Naive thymus-derived CD4-positive, alpha-beta T cell (primary cell): ENCODE data around the gene NADK. TPM values are rescaled to one million over a fixed set of nuclear protein-coding genes. Genes with fewer than 3 reads are reported as not detected.

Source experiments
- ATAC-seq: fragments of 150-1000 bp; cut with Tn5 transposase; 2 replicates; pipeline ENCODE4 v1.10.0; 2021; ENCODE audit warnings: mild to moderate bottlenecking, moderate library complexity
- CTCF ChIA-PET: fragments of 350-600 bp; sonication (Branson Sonifier 250); formaldehyde crosslinking; loops from one replicate; lab custom pipeline; 2021; ENCODE audit warnings: antibody characterized with exemption; lab: Charles Lee
- POLR2A ChIA-PET: fragments of 350-600 bp; sonication (Branson Sonifier 250); formaldehyde crosslinking; loops from one replicate; lab custom pipeline; 2021; ENCODE audit warnings: antibody characterized with exemption, inconsistent platforms; lab: Charles Lee
- DNase-seq, 9 donors: peaks; one replicate each; pipeline versions ENCODE4 v3.0.0 to v3.0.0-alpha.2; 2020 to 2022; ENCODE audit warnings: mixed read lengths in 1 of 9
- H3K27ac ChIP-seq: one replicate; pipeline ENCODE4 v1.7.0; 2013; ENCODE audit warnings: mild to moderate bottlenecking, low read depth, low read length, moderate library complexity
- H3K27me3 ChIP-seq, 2 donors: one replicate each; pipeline ENCODE4 v1.7.0; 2013; ENCODE audit warnings: low read length in 2 of 2, mild to moderate bottlenecking in 2 of 2, moderate library complexity in 2 of 2; ENCODE audit not compliant: control insufficient read depth in 2 of 2, insufficient read depth in 2 of 2
- H3K36me3 ChIP-seq, 3 experiments: 1 replicate in 2 of 3; 2 replicates in 1 of 3; pipeline ENCODE4 v1.7.0; 2013; ENCODE audit warnings: low read length in 3 of 3, mild to moderate bottlenecking in 3 of 3, moderate library complexity in 1 of 3; ENCODE audit not compliant: insufficient read depth in 3 of 3, control insufficient read depth in 2 of 3
- H3K4me1 ChIP-seq, 2 donors: one replicate each; pipeline ENCODE4 v1.7.0; 2013; ENCODE audit warnings: low read length in 2 of 2, mild to moderate bottlenecking in 2 of 2, moderate library complexity in 1 of 2; ENCODE audit not compliant: control insufficient read depth in 2 of 2, insufficient read depth in 2 of 2
- H3K4me3 ChIP-seq: 2 replicates; pipeline ENCODE4 v1.7.0; 2013; ENCODE audit warnings: mild to moderate bottlenecking, low read length
- H3K9me3 ChIP-seq, 3 experiments: 1 replicate in 2 of 3; 2 replicates in 1 of 3; pipeline ENCODE4 v1.7.0; 2013; ENCODE audit warnings: low read length in 3 of 3; ENCODE audit not compliant: control insufficient read depth in 2 of 3
- H3K27ac Mint-ChIP-seq, 9 donors: one replicate each; pipeline ENCODE4 v1.8.0; 2020 to 2022; ENCODE audit warnings: mixed read lengths in 9 of 9, mild to moderate bottlenecking in 8 of 9, moderate library complexity in 5 of 9, inconsistent platforms in 2 of 9
- H3K27me3 Mint-ChIP-seq, 5 donors: one replicate each; pipeline ENCODE4 v1.8.0; 2021 to 2022; ENCODE audit warnings: mixed read lengths in 5 of 5, mild to moderate bottlenecking in 1 of 5
- H3K36me3 Mint-ChIP-seq, 5 donors: one replicate each; pipeline ENCODE4 v1.8.0; 2020 to 2022; ENCODE audit warnings: mixed read lengths in 5 of 5, mild to moderate bottlenecking in 3 of 5, inconsistent platforms in 1 of 5
- H3K4me1 Mint-ChIP-seq, 7 donors: one replicate each; pipeline ENCODE4 v1.8.0; 2020 to 2022; ENCODE audit warnings: mixed read lengths in 7 of 7, mild to moderate bottlenecking in 3 of 7, inconsistent platforms in 1 of 7
- H3K4me3 Mint-ChIP-seq, 10 donors: one replicate each; pipeline ENCODE4 v1.8.0; 2020 to 2022; ENCODE audit warnings: mild to moderate bottlenecking in 10 of 10, mixed read lengths in 10 of 10, moderate library complexity in 6 of 10, inconsistent platforms in 2 of 10
- H3K9me3 Mint-ChIP-seq, 11 donors: one replicate each; pipeline ENCODE4 v1.8.0; 2020 to 2022; ENCODE audit warnings: mixed read lengths in 11 of 11, mild to moderate bottlenecking in 4 of 11, inconsistent platforms in 1 of 11, moderate library complexity in 1 of 11
- intact Hi-C, 2 donors: fragments of 100-400 bp; cut with micrococcal nuclease; formaldehyde crosslinking; loops; one replicate each; pipeline ENCODE4 v1.15.1; 2023
- polyA plus RNA-seq, 2 donors: library from polyadenylated mRNA; unstranded; fragments of 300-500 nt; fragmentation: Illumina TruSeq; gene quantifications; one replicate each; pipeline ENCODE4 v1.2.3, GENCODE V29; 2021
- total RNA-seq, 6 experiments: library from RNA in 5 of 6; stranded (reverse) in 5 of 6; gene quantifications; 1 replicate in 5 of 6; 2 replicates in 1 of 6; pipeline ENCODE4 v1.2.3 and lab custom pipeline; 2021 to 2026

NADK gene
- total and polyA plus RNA-seq, 7 experiments from 2014 or later: 14.7 to 115 (median 49.4) TPM

GRCh38 chr1:1782399-1783221, 4.3 kb upstream of the NADK start:
- peaks cover 46 to 47% of the 10 kb centered on the region in 2 donors for H3K4me1 ChIP-seq
- ATAC-seq (peak; percentile 3), DNase-seq (peak in 2 of 9 donors; percentile 23 to 25)
- POLR2A ChIA-PET: no interaction called here
- Mint-ChIP-seq H3K4me3 (peak overlapping the region; percentile 25 to 84 (median 66)), H3K4me1 (peaks cover 30 to 44% (median 41%) of the 10 kb centered on the region in 7 donors), H3K27ac (peak overlapping the region; percentile 73 to 96 (median 90)), H3K36me3 (peaks cover 0 to 14% (median 10%) of the 10 kb centered on the region in 5 donors), H3K9me3 (no peaks in the 10 kb centered on the region), H3K27me3 (no peaks in the 10 kb centered on the region)
- peak overlapping the region; percentile 65 for H3K27ac ChIP-seq
- peak overlapping the region; percentile 32 for H3K4me3 ChIP-seq
- H3K27me3 ChIP-seq: no peaks in the 10 kb centered on the region
- intact Hi-C loops: loop anchor here in 1 of 2 donors (5.0 kb wide), 1 partner anchor 125 kb away; no protein-coding TSS in a partner anchor
- peaks cover 4 to 30% (median 17%) of the 10 kb centered on the region in 3 experiments for H3K36me3 ChIP-seq
- CTCF ChIA-PET: no interaction called here
- no peaks in the 10 kb centered on the region for H3K9me3 ChIP-seq

GRCh38 chr1:1781526-1781903, 3.2 kb upstream of the NADK start:
- Mint-ChIP-seq H3K9me3 (no peaks in the 10 kb centered on the region), H3K27ac (peak overlapping the region; percentile 84 to 97 (median 94)), H3K36me3 (peaks cover 0 to 4% (median 1%) of the 10 kb centered on the region in 5 donors), H3K4me1 (peaks cover 37 to 53% (median 50%) of the 10 kb centered on the region in 7 donors), H3K4me3 (peak overlapping the region; percentile 3 to 90 (median 79)), H3K27me3 (no peaks in the 10 kb centered on the region)
- no peak overlapping the region for H3K4me3 ChIP-seq
- no peaks in the 10 kb centered on the region for H3K9me3 ChIP-seq
- H3K4me1 ChIP-seq: peaks cover 52 to 55% of the 10 kb centered on the region in 2 donors
- H3K27me3 ChIP-seq: no peaks in the 10 kb centered on the region
- H3K36me3 ChIP-seq: peaks cover 4 to 19% (median 7%) of the 10 kb centered on the region in 3 experiments
- H3K27ac ChIP-seq: peak overlapping the region; percentile 81
- no peak for DNase-seq
- ChIA-PET CTCF (no interaction called here), POLR2A (interaction anchor here (0.8 kb wide), 1 partner anchor 125 kb away, joined by 3 read pairs; no protein-coding TSS in a partner anchor)
- ATAC-seq: no peak
- intact Hi-C loops: loop anchor here in 1 of 2 donors (2.0 to 5.0 kb wide), 2 partner anchors 107 to 126 kb away; no protein-coding TSS in a partner anchor

GRCh38 chr1:1780598-1781525, 2.6 kb upstream of the NADK start:
- Mint-ChIP-seq H3K36me3 (peaks cover 0 to 8% (median 0%) of the 10 kb centered on the region in 5 donors), H3K27ac (peak overlapping the region; percentile 89 to 97 (median 95)), H3K4me3 (peak overlapping the region; percentile 84 to 92 (median 88)), H3K27me3 (no peaks in the 10 kb centered on the region), H3K9me3 (no peaks in the 10 kb centered on the region), H3K4me1 (peaks cover 43 to 58% (median 56%) of the 10 kb centered on the region in 7 donors)
- peak overlapping the region; percentile 81 for H3K27ac ChIP-seq
- H3K36me3 ChIP-seq: peaks cover 0 to 13% (median 2%) of the 10 kb centered on the region in 3 experiments
- peaks cover 52 to 58% of the 10 kb centered on the region in 2 donors for H3K4me1 ChIP-seq
- DNase-seq (no peak), ATAC-seq (no peak)
- ChIA-PET CTCF (interaction anchor here (0.6 to 2.4 kb wide), 6 partner anchors 14 to 128 kb away, joined by 3 to 8 read pairs (median 4); no protein-coding TSS in a partner anchor), POLR2A (interaction anchor here (0.8 to 2.2 kb wide), 12 partner anchors 8 to 167 kb away, joined by 3 to 10 read pairs (median 4); partner anchors contain the start of genes CDK11A and SLC35E2B)
- peak overlapping the region; percentile 74 for H3K4me3 ChIP-seq
- no peaks in the 10 kb centered on the region for H3K9me3 ChIP-seq
- intact Hi-C loops: loop anchor here (1.0 to 5.0 kb wide), 4 partner anchors 108 to 128 kb away; partner anchors contain the start of gene GNB1 (in 1 of the 2)
- no peaks in the 10 kb centered on the region for H3K27me3 ChIP-seq

- no peaks in the 10 kb centered on the region for H3K27me3 ChIP-seq
- H3K9me3 Mint-ChIP-seq: no peaks in the 10 kb centered on the region
- DNase-seq: peak; percentile 33 to 67 (median 65)
- H3K9me3 ChIP-seq: no peaks in the 10 kb centered on the region
- no peaks in the 10 kb centered on the region for H3K27me3 Mint-ChIP-seq
- peaks cover 52 to 68% (median 63%) of the 10 kb centered on the region in 7 donors for H3K4me1 Mint-ChIP-seq
- H3K4me3 Mint-ChIP-seq: peak overlapping the region; percentile 84 to 92 (median 88)
- peak; percentile 61 for ATAC-seq
- H3K4me1 ChIP-seq: peaks cover 52 to 65% of the 10 kb centered on the region in 2 donors
- intact Hi-C loops: loop anchor here (1.0 to 5.0 kb wide), 7 partner anchors 17 to 747 kb away; partner anchors contain the start of genes CDK11A (in 1 of the 2), GNB1 (in 1 of the 2) and PANK4 (in 1 of the 2)
- H3K27ac ChIP-seq: peak overlapping the region; percentile 81
- ChIA-PET CTCF (interaction anchor here (0.6 to 2.4 kb wide), 6 partner anchors 14 to 129 kb away, joined by 3 to 8 read pairs (median 4); no protein-coding TSS in a partner anchor), POLR2A (interaction anchor here (0.7 to 2.2 kb wide), 14 partner anchors 9 to 663 kb away, joined by 3 to 10 read pairs (median 4); partner anchors contain the start of genes CDK11A and SLC35E2B)
- peak overlapping the region; percentile 74 for H3K4me3 ChIP-seq
- peaks cover 0 to 8% (median 0%) of the 10 kb centered on the region in 5 donors for H3K36me3 Mint-ChIP-seq
- peak overlapping the region; percentile 89 to 97 (median 95) for H3K27ac Mint-ChIP-seq
- H3K36me3 ChIP-seq: peaks cover 0 to 4% (median 0%) of the 10 kb centered on the region in 3 experiments
These were observed 1.7 kb upstream of the NADK start for GRCh38 chr1:1779691-1780597.

- no peaks in the 10 kb centered on the region for H3K9me3 ChIP-seq
These were observed 1.0 kb upstream of the NADK start for GRCh38 chr1:1779320-1779675.

More at GRCh38 chr1:1779320-1779675, 1.0 kb upstream of the NADK start:
- peaks cover 52 to 65% of the 10 kb centered on the region in 2 donors for H3K4me1 ChIP-seq
- peaks cover 0 to 6% (median 0%) of the 10 kb centered on the region in 5 donors for H3K36me3 Mint-ChIP-seq
- ChIA-PET POLR2A (interaction anchor here (0.6 to 2.2 kb wide), 9 partner anchors 10 to 354 kb away, joined by 3 to 10 read pairs (median 4); partner anchors contain the start of gene CDK11A), CTCF (interaction anchor here (1.4 to 2.4 kb wide), 3 partner anchors 31 to 130 kb away, joined by 3 to 8 read pairs (median 6); no protein-coding TSS in a partner anchor)
- peak overlapping the region; percentile 84 to 92 (median 88) for H3K4me3 Mint-ChIP-seq
- peak in 2 of 9 donors; percentile 19 to 23 for DNase-seq
- H3K4me3 ChIP-seq: peak overlapping the region; percentile 74
- H3K9me3 Mint-ChIP-seq: no peaks in the 10 kb centered on the region
- H3K27me3 Mint-ChIP-seq: no peaks in the 10 kb centered on the region
- peak overlapping the region; percentile 81 for H3K27ac ChIP-seq
- H3K27me3 ChIP-seq: no peaks in the 10 kb centered on the region
- peaks cover 54 to 68% (median 65%) of the 10 kb centered on the region in 7 donors for H3K4me1 Mint-ChIP-seq
- peak overlapping the region; percentile 89 to 97 (median 95) for H3K27ac Mint-ChIP-seq
- no peaks in the 10 kb centered on the region for H3K36me3 ChIP-seq
- no peak for ATAC-seq
- intact Hi-C loops: loop anchor here in 1 of 2 donors (2.0 to 5.0 kb wide), 3 partner anchors 18 to 748 kb away; partner anchors contain the start of genes CDK11A and PANK4
